Kidney epithelial cell (primary cell): ENCODE measurements around the gene HS6ST2. TPM values are rescaled to one million over a fixed set of nuclear protein-coding genes. Genes with fewer than 3 reads are reported as not detected.

ENCODE experiments used
- DNase-seq: peaks from one replicate; pipeline ENCODE4 v3.0.0-alpha.2; 2010; ENCODE audit warnings: low read depth
- H3K27me3 ChIP-seq: 2 replicates; pipeline ENCODE4 v1.6.0; 2011; ENCODE audit warnings: low read length; ENCODE audit not compliant: control insufficient read depth, insufficient read depth
- H3K36me3 ChIP-seq: 2 replicates; pipeline ENCODE4 v1.5.1; 2011; ENCODE audit warnings: low read length; ENCODE audit not compliant: control insufficient read depth, insufficient read depth
- H3K4me3 ChIP-seq: 2 replicates; pipeline ENCODE4 v1.5.1; 2011; ENCODE audit warnings: low read depth, mild to moderate bottlenecking, control low read depth, low read length
- total RNA-seq: library from RNA; depleted of rRNA; stranded (reverse); fragments of >200 nt; gene quantifications from 2 replicates; pipeline ENCODE4 v1.2.3, GENCODE V29; 2015
- TF ChIP-seq, protein P1 (sequence below): IDR thresholded peaks from 2 replicates; pipeline ENCODE4 v1.5.1; 2011; ENCODE audit warnings: mild to moderate bottlenecking, moderate library complexity, low read length, control low read depth, inconsistent platforms; ENCODE audit not compliant: insufficient read depth, poor library complexity, severe bottlenecking

HS6ST2 gene
- total RNA-seq, 1 donor from 2014 or later: 8.4 TPM

DNA sequence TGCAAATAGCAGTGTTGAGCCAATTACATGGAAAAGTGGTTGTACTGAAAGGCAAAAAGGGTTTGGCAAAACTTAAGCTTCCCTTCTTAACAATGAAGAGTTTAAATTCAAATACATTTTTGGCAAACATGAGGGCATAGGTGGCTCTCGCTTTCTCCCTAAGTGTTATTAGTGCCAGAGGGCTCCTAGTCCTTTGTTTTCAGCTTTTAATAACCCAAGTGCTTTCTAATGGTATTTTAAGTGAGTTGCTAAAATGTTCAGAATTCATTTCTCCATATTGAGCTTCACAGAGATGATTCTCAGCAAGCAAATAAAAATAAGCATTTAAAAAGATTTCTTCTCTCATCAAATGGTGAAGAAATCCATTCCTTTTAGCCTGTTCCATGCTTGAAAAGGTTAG lies 123.7 kb downstream of the HS6ST2 start:
- no peak overlapping the region for H3K4me3 ChIP-seq
- no peak for DNase-seq
- peaks cover 2% of the 10 kb centered on the region for H3K27me3 ChIP-seq
- TF ChIP-seq, protein P1, sequence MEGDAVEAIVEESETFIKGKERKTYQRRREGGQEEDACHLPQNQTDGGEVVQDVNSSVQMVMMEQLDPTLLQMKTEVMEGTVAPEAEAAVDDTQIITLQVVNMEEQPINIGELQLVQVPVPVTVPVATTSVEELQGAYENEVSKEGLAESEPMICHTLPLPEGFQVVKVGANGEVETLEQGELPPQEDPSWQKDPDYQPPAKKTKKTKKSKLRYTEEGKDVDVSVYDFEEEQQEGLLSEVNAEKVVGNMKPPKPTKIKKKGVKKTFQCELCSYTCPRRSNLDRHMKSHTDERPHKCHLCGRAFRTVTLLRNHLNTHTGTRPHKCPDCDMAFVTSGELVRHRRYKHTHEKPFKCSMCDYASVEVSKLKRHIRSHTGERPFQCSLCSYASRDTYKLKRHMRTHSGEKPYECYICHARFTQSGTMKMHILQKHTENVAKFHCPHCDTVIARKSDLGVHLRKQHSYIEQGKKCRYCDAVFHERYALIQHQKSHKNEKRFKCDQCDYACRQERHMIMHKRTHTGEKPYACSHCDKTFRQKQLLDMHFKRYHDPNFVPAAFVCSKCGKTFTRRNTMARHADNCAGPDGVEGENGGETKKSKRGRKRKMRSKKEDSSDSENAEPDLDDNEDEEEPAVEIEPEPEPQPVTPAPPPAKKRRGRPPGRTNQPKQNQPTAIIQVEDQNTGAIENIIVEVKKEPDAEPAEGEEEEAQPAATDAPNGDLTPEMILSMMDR: no peak
- H3K36me3 ChIP-seq: no peaks in the 10 kb centered on the region

DNA sequence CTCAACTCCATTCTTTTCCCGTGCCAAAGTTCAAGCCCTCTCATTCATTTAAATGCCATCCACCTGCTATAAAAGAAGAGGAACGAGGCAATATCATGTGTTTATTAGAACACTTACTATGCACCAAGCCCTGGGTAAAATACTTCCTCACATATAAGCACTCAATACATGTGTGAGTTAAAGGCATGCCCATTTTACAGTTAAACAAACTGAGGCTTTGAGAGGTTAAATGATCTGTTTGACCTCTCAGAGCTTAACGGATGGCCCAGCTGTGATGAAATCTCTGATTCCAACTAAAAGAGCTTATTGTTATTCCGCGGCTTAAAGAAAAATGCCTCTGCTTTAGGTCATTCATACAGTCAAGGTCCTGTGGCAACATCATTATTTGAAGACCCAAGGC lies 124.3 kb downstream of the HS6ST2 start:
- TF ChIP-seq, protein P1: no peak
- H3K4me3 ChIP-seq: no peak overlapping the region
- H3K36me3 ChIP-seq: no peaks in the 10 kb centered on the region
- H3K27me3 ChIP-seq: peaks cover 2% of the 10 kb centered on the region
- no peak for DNase-seq

DNA sequence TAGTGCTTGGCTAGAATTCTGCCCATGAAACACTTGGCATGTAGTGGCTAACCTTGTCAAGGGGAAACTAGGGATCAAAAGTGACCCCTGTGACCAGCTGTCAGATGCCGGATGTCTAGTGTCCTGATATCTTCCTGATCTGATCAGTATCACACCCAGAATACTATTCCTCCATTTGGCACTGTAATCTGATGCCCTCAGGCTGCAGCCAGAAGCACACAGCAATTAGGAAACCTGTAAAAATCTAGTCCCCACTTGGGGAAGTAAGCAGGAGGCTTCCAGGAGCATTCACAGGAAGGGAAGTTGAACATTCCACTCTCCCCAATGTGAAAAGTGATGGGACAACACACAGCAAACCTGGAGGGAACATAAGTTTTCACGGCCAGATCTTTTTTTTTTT lies 125.1 kb downstream of the HS6ST2 start:
- no peak overlapping the region for H3K4me3 ChIP-seq
- DNase-seq: no peak
- H3K36me3 ChIP-seq: no peaks in the 10 kb centered on the region
- TF ChIP-seq, protein P1: no peak
- H3K27me3 ChIP-seq: peaks cover 2% of the 10 kb centered on the region

DNA sequence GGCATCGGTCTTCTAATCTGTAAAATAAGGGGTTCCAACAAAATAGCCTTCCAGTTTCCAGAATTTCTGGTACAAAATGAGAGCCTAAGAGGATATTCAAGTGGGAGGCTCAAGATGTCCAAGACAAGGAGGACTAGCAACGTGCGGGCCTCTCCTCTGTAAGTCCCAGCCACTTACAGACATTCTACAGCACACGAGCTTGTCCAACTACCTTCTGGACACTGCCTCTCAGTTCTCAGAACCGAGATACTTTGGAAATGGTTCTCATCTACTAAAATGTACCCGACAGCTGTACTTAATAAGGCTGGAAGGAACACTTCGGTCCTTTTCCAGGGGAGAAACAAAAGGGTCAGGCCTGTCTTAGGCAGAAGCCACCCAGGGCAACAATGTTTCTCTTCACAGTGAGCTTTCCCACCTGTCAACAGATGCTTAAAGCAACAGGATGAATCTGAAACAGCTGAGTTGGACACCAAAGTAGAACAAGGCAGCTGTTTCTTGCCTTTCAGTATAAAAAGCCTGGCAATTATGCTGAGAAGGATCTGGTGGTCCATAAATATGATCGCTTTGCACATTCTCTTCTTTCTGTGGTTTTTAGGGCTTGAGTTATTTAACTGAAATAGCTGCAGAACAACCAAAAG lies 127.0 kb downstream of the HS6ST2 start:
- no peak overlapping the region for H3K4me3 ChIP-seq
- TF ChIP-seq, protein P1: no peak
- no peaks in the 10 kb centered on the region for H3K36me3 ChIP-seq
- no peak for DNase-seq
- peaks cover 2% of the 10 kb centered on the region for H3K27me3 ChIP-seq

DNA sequence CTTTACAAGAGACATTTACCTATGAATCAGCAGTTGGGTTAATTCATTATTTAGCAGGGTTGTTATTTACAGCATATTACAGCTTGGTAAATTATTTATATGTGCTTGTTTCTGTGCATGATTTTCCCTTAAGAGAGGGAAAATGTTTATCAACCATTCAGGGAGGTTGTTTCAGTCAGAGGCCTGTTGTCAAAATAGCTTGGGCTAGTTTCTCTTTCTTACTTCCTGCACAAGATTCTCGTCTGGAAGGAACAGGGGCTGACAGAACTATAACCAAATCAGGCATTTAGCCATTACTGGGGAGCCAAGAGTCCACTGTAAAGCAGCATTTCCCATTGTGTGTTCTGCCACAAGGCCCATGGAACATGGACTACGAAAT lies 135.8 kb downstream of the HS6ST2 start:
- Histone ChIP-seq H3K27me3 (no peaks in the 10 kb centered on the region), H3K36me3 (no peaks in the 10 kb centered on the region), H3K4me3 (no peak overlapping the region)
- DNase-seq: no peak
- TF ChIP-seq, protein P1: no peak

DNA sequence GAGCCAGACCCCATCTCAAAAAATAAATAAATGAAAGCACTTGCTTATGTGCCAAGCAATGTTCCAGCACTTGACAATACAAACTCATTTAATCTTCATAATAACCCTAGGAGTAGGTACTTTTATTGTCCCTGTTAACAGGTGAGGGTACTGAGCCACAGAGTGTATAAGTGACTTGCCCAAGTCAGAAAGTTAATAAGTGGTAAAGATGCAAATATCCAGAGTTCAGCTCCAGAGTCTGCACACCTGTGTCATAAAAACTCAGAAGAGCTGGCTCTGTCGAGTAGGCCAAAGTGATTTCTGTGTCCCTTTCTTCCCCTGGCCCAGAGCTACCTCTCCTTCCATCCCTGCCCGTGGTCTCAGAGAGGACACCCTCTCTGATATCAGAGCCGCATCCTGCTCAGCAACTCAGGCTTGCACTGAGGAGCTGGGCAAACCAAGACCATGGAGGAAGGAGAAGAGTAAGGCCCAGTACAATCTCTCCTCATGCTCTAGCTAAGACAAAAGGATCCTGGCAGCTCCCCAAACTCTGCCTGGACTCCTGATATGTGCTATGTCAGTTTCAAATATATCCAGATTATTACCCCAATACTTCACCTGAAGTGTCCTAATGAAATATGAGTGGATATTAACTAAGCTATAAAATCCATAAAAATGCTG lies 136.3 kb downstream of the HS6ST2 start:
- Histone ChIP-seq H3K36me3 (no peaks in the 10 kb centered on the region), H3K4me3 (no peak overlapping the region), H3K27me3 (no peaks in the 10 kb centered on the region)
- TF ChIP-seq, protein P1: no peak
- no peak for DNase-seq
